Measurements from ENCODE around the gene ITIH5.

ITIH5 gene

DNA sequence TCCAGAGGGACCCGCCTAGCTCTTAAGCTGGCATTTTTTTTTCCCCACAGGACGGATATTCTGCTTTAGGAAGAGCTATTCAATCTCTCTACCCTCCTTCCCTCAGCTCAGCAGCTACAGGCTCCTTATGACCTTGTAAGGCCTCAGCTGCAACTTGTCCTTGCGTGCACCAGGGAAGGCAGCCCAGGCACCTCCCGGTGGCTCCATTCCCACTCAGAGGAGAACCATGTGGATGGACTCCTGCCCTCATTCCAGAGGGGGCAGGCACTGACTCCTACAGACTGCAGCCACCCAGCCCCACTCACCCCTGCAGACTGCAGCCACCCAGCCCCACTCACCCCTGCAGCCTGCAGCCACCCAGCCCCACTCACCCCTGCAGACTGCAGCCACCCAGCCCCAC, 73.7 kb downstream of the ITIH5 start:
- no peak for DNase-seq (ENCODE audit: low read depth)
- TF ChIP-seq, protein P1, sequence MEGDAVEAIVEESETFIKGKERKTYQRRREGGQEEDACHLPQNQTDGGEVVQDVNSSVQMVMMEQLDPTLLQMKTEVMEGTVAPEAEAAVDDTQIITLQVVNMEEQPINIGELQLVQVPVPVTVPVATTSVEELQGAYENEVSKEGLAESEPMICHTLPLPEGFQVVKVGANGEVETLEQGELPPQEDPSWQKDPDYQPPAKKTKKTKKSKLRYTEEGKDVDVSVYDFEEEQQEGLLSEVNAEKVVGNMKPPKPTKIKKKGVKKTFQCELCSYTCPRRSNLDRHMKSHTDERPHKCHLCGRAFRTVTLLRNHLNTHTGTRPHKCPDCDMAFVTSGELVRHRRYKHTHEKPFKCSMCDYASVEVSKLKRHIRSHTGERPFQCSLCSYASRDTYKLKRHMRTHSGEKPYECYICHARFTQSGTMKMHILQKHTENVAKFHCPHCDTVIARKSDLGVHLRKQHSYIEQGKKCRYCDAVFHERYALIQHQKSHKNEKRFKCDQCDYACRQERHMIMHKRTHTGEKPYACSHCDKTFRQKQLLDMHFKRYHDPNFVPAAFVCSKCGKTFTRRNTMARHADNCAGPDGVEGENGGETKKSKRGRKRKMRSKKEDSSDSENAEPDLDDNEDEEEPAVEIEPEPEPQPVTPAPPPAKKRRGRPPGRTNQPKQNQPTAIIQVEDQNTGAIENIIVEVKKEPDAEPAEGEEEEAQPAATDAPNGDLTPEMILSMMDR (conservative IDR thresholded peaks at IDR 0.05; ENCODE audit: low read depth, low read length): no peak
- no peak overlapping the region for H3K4me3 ChIP-seq (ENCODE audit: low read length)

DNA sequence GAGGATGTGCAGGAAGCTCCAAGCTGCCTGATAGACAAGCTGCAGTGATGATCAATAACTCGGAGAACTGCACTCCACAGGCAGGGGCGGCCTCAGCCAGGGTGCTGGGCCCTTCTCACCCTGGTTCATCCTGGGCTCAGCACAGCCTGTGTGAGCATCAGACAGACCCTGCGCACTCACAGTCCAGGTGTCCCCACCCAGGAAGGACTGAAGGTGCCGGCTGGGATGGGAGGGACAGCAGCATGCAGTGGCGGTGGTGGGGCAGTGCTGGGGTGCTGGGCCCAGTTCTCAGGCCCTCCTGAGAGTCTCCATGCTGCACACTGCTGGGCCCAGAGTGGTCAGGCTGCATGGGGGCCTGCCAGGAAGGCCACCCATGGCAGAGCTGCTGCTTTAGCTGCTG, 74.1 kb downstream of the ITIH5 start:
- TF ChIP-seq, protein P1 (conservative IDR thresholded peaks at IDR 0.05; ENCODE audit: low read depth, low read length): no peak
- no peak overlapping the region for H3K4me3 ChIP-seq (ENCODE audit: low read length)
- DNase-seq (ENCODE audit: low read depth): no peak

DNA sequence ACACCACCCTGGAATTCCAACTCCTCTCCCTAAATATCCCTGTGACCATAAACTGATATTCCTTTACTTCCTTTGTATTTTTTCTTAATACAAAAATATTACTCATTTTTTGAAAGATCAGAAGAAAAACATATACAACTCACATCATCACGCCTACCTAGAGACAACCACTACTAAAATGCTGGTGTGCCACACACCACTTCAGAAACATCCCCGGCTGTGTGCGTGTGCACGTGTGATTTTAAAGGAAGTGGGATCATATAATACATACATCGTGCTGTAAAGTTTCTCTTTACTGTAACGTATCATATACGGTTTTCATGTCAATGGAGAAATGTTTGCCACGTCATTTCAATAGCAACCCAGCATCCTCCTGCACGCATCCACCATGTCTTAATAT, 76.5 kb downstream of the ITIH5 start:
- no peak overlapping the region for H3K4me3 ChIP-seq (ENCODE audit: low read length)
- no peak for DNase-seq (ENCODE audit: low read depth)
- TF ChIP-seq, protein P1 (conservative IDR thresholded peaks at IDR 0.05; ENCODE audit: low read depth, low read length): no peak

DNA sequence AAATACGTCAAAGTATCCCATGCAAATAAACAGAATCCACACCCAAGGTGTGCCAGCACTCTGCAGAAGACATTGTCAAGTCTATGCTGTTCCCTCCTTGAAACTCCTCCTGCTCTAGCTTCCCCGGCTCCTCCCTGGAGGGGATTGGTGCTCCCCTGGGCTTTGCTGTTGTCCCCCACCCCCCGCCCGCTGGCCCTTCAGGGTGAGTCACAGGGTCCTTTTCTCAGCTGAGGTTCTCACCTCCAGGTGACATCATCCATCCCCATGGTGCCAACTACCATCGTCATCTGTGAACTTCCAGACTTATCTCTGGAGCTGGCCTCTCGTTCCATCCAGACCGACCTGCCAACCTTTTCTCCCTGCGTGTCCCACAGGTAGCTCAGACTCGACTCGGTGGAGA, 77.0 kb downstream of the ITIH5 start:
- DNase-seq (ENCODE audit: low read depth): no peak
- TF ChIP-seq, protein P1 (conservative IDR thresholded peaks at IDR 0.05; ENCODE audit: low read depth, low read length): no peak
- H3K4me3 ChIP-seq (ENCODE audit: low read length): no peak overlapping the region

DNA sequence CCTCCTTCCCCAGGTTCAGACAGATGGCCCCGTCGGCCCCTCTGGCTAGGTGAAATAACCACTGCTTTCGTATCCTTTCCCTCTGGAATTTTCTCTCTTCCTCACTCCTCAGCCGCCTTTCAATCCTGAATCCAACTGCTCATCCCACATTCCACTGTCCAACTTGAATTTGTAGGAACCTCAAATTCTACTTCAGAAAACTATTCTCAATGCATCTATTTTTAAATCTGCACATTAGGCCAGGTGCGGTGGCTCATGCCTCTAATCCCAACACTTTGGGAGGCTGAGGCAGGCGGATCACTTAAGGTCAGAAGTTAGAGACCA, 78.9 kb downstream of the ITIH5 start:
- DNase-seq (ENCODE audit: low read depth): no peak
- TF ChIP-seq, protein P1 (conservative IDR thresholded peaks at IDR 0.05; ENCODE audit: low read depth, low read length): no peak
- H3K4me3 ChIP-seq (ENCODE audit: low read length): no peak overlapping the region

DNA sequence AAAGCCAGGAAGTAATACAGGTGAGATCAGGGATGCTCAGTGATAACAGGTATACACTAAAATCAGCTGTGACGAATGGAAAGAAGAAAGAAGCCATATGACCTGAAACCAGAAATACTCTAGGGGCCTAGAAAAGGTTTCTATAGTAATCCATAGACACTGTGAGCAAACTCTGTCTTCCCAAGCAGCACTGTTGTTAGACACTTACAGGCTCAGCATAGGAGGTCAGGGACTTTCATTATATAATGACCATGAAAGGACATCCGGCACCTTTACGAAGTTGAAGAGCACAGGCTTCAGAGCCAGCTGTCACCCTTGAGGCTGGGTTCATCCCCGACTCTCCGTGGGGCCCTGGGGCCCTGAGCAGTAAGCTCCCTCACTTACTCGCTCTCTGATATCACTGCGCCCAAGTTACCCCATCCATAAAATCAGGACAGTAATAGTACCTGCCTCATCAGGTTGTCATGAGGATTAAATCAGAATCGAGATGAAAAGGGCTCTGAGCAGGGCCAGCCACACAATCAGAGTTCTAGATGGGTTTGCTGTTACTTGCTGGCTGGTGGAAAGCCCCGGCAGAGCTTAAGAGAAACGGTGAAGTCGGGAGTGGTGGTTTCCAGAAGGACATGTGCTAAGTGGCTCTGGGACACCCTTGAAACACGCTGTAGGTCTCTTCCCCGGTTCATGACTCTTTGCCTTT, 79.5 kb downstream of the ITIH5 start:
- DNase-seq (ENCODE audit: low read depth): no peak
- TF ChIP-seq, protein P1 (conservative IDR thresholded peaks at IDR 0.05; ENCODE audit: low read depth, low read length): no peak

DNA sequence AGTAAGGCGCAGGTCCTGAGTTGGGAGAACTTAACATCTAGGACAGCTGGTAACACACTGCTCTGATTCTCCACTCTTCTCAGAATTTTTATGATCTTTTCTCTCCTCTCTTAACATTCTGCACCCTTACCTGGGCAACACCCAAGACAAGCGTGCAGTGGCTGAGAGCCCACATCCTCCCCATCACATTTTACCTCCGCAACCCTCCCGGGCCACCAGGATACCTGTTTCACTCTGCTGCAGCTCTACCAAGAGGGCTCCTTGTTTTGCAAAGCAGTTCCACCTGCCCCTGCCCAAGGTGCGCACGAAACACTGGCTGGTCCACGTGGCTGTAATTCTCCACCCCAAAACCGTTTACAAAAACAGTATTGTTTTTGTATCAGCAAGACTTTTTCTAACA, 81.5 kb downstream of the ITIH5 start:
- TF ChIP-seq, protein P1 (conservative IDR thresholded peaks at IDR 0.05; ENCODE audit: low read depth, low read length): no peak
- no peak overlapping the region for H3K4me3 ChIP-seq (ENCODE audit: low read length)
- no peak for DNase-seq (ENCODE audit: low read depth)

More for the DNA sequence above, 79.5 kb downstream of the ITIH5 start:
- H3K4me3 ChIP-seq (ENCODE audit: low read length): no peak overlapping the region
